Neural cell (in vitro differentiated cells): Measurements from ENCODE around the gene GABRB1. TPM values are rescaled to one million over a fixed set of nuclear protein-coding genes. Genes with fewer than 3 reads are reported as not detected.

Source experiments
- H2AFZ ChIP-seq: fragments of 200-600, 300-800 bp; sonication (generic), shearing (Covaris generic); 2 replicates; pipeline ENCODE4 v1.6.0; 2014; ENCODE audit warnings: low read depth, mild to moderate bottlenecking, antibody characterized with exemption, low read length, moderate library complexity
- H3F3A ChIP-seq: fragments of 200-600 bp; shearing (Covaris generic); 2 replicates; pipeline ENCODE4 v1.6.1; 2016; ENCODE audit warnings: mild to moderate bottlenecking, moderate library complexity, mixed read lengths, antibody characterized with exemption, low read length; ENCODE audit not compliant: insufficient read depth, poor library complexity, severe bottlenecking
- H3K27ac ChIP-seq: fragments of 200-600, 300-800 bp; sonication (generic), shearing (Covaris generic); 2 replicates; pipeline ENCODE4 v1.5.1; 2014; ENCODE audit warnings: mild to moderate bottlenecking, low read length, moderate library complexity
- H3K27me3 ChIP-seq: fragments of 300-800, 200-600 bp; sonication (generic), shearing (Covaris generic); 2 replicates; pipeline ENCODE4 v1.6.0; 2014; ENCODE audit warnings: mild to moderate bottlenecking, low read depth, low read length, moderate library complexity; ENCODE audit not compliant: insufficient read depth
- H3K36me3 ChIP-seq: fragments of 300-800, 200-600 bp; sonication (generic), shearing (Covaris generic); 2 replicates; pipeline ENCODE4 v1.5.1; 2014; ENCODE audit warnings: mild to moderate bottlenecking, antibody characterized with exemption, low read length, moderate library complexity; ENCODE audit not compliant: insufficient read depth
- H3K4me2 ChIP-seq: fragments of 300-800, 200-600 bp; sonication (generic), shearing (Covaris generic); 2 replicates; pipeline ENCODE4 v1.6.0; 2014; ENCODE audit warnings: mild to moderate bottlenecking, low read length
- H3K4me3 ChIP-seq: fragments of 300-800, 200-600 bp; sonication (generic), shearing (Covaris generic); 2 replicates; pipeline ENCODE4 v1.5.1; 2014; ENCODE audit warnings: mild to moderate bottlenecking, low read length, moderate library complexity
- H3K79me2 ChIP-seq: fragments of 200-600 bp; shearing (Covaris generic); replicated peaks from 2 replicates; pipeline ENCODE4 v1.6.0; 2014; ENCODE audit warnings: mild to moderate bottlenecking, low read length, moderate library complexity; ENCODE audit not compliant: insufficient read depth
- H3K9ac ChIP-seq: fragments of 300-800, 200-600 bp; sonication (generic), shearing (Covaris generic); 2 replicates; pipeline ENCODE4 v1.6.1; 2016; ENCODE audit warnings: mild to moderate bottlenecking, low read length, mixed read lengths
- H3K9me2 ChIP-seq: fragments of 200-600 bp; shearing (Covaris generic); 2 replicates; pipeline ENCODE4 v1.6.1; 2016; ENCODE audit warnings: mild to moderate bottlenecking, low read length, mixed read lengths; ENCODE audit not compliant: insufficient read depth
- H3K9me3 ChIP-seq: fragments of 200-600, 300-800 bp; sonication (generic), shearing (Covaris generic); 2 replicates; pipeline ENCODE4 v1.6.1; 2016; ENCODE audit warnings: mild to moderate bottlenecking, mixed run types, low read length, moderate library complexity, mixed read lengths
- H4K20me1 ChIP-seq: fragments of 200-600 bp; shearing (Covaris generic); 2 replicates; pipeline ENCODE4 v1.6.1; 2016; ENCODE audit warnings: mild to moderate bottlenecking, mixed run types; ENCODE audit not compliant: insufficient read depth
- EP300 ChIP-seq: fragments of 450-650 bp; conservative IDR thresholded peaks from 2 replicates; pipeline ENCODE4 v1.6.1; 2014; ENCODE audit warnings: antibody characterized with exemption, mild to moderate bottlenecking, moderate library complexity; ENCODE audit not compliant: poor library complexity, severe bottlenecking
- EZH2 ChIP-seq: fragments of 200-600, 300-800 bp; shearing (Covaris generic), sonication (generic); IDR thresholded peaks from 2 replicates; pipeline ENCODE4 v1.6.1; 2014; ENCODE audit warnings: antibody characterized with exemption, low read length, borderline replicate concordance, mild to moderate bottlenecking; ENCODE audit not compliant: insufficient read depth, poor library complexity, severe bottlenecking
- MXI1 ChIP-seq: fragments of 450-650 bp; conservative IDR thresholded peaks from 2 replicates; pipeline ENCODE4 v1.6.1; 2014; ENCODE audit warnings: antibody characterized with exemption, mild to moderate bottlenecking; ENCODE audit not compliant: poor library complexity, severe bottlenecking
- POLR2AphosphoS5 ChIP-seq: IDR thresholded peaks from 2 replicates; pipeline ENCODE4 v1.6.1; 2012
- RAD21 ChIP-seq: fragments of 450-650 bp; conservative IDR thresholded peaks from 2 replicates; pipeline ENCODE4 v1.6.1; 2014; ENCODE audit warnings: antibody characterized with exemption, mild to moderate bottlenecking, moderate library complexity
- SMC3 ChIP-seq: fragments of 450-650 bp; conservative IDR thresholded peaks from 2 replicates; pipeline ENCODE4 v1.6.1; 2014; ENCODE audit warnings: antibody characterized with exemption, mild to moderate bottlenecking, moderate library complexity; ENCODE audit not compliant: poor library complexity
- TAF1 ChIP-seq: IDR thresholded peaks from 2 replicates; pipeline ENCODE4 v1.6.1; 2012; ENCODE audit warnings: low read depth
- polyA plus RNA-seq: library from polyadenylated mRNA; depleted of rRNA; stranded (reverse); fragments of >200 nt; gene quantifications from 2 replicates; pipeline ENCODE4 v1.2.3, GENCODE V29; 2014
- TF ChIP-seq, protein P1 (sequence below): fragments of 450-650 bp; IDR thresholded peaks from 2 replicates; pipeline ENCODE4 v1.5.1; 2014; ENCODE audit warnings: antibody characterized with exemption, mild to moderate bottlenecking, moderate library complexity; ENCODE audit not compliant: poor library complexity, severe bottlenecking
- TF ChIP-seq, protein P2 (sequence below): IDR thresholded peaks from 2 replicates; pipeline ENCODE4 v1.6.1; 2012; ENCODE audit warnings: borderline replicate concordance

The GABRB1 gene
- polyA plus RNA-seq, 1 donor from 2014 or later: 1.0 TPM

- no peaks in the 10 kb centered on the region for H3F3A ChIP-seq
- H3K79me2 ChIP-seq: no peaks in the 10 kb centered on the region
- H3K9ac ChIP-seq: no peak overlapping the region
- H3K36me3 ChIP-seq: no peaks in the 10 kb centered on the region
- peaks cover 22% of the 10 kb centered on the region for H3K27me3 ChIP-seq
- H3K4me3 ChIP-seq: no peak overlapping the region
- no peaks in the 10 kb centered on the region for H4K20me1 ChIP-seq
- no peak overlapping the region for H3K4me2 ChIP-seq
- H3K9me2 ChIP-seq: no peaks in the 10 kb centered on the region
- H3K27ac ChIP-seq: no peak overlapping the region
- TF ChIP-seq EZH2: no peak
- no peak for TF ChIP-seq POLR2AphosphoS5
- TF ChIP-seq, protein P1, sequence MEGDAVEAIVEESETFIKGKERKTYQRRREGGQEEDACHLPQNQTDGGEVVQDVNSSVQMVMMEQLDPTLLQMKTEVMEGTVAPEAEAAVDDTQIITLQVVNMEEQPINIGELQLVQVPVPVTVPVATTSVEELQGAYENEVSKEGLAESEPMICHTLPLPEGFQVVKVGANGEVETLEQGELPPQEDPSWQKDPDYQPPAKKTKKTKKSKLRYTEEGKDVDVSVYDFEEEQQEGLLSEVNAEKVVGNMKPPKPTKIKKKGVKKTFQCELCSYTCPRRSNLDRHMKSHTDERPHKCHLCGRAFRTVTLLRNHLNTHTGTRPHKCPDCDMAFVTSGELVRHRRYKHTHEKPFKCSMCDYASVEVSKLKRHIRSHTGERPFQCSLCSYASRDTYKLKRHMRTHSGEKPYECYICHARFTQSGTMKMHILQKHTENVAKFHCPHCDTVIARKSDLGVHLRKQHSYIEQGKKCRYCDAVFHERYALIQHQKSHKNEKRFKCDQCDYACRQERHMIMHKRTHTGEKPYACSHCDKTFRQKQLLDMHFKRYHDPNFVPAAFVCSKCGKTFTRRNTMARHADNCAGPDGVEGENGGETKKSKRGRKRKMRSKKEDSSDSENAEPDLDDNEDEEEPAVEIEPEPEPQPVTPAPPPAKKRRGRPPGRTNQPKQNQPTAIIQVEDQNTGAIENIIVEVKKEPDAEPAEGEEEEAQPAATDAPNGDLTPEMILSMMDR: no peak
- no peak for TF ChIP-seq TAF1
- TF ChIP-seq RAD21: no peak
- TF ChIP-seq SMC3: no peak
- TF ChIP-seq, protein P2, sequence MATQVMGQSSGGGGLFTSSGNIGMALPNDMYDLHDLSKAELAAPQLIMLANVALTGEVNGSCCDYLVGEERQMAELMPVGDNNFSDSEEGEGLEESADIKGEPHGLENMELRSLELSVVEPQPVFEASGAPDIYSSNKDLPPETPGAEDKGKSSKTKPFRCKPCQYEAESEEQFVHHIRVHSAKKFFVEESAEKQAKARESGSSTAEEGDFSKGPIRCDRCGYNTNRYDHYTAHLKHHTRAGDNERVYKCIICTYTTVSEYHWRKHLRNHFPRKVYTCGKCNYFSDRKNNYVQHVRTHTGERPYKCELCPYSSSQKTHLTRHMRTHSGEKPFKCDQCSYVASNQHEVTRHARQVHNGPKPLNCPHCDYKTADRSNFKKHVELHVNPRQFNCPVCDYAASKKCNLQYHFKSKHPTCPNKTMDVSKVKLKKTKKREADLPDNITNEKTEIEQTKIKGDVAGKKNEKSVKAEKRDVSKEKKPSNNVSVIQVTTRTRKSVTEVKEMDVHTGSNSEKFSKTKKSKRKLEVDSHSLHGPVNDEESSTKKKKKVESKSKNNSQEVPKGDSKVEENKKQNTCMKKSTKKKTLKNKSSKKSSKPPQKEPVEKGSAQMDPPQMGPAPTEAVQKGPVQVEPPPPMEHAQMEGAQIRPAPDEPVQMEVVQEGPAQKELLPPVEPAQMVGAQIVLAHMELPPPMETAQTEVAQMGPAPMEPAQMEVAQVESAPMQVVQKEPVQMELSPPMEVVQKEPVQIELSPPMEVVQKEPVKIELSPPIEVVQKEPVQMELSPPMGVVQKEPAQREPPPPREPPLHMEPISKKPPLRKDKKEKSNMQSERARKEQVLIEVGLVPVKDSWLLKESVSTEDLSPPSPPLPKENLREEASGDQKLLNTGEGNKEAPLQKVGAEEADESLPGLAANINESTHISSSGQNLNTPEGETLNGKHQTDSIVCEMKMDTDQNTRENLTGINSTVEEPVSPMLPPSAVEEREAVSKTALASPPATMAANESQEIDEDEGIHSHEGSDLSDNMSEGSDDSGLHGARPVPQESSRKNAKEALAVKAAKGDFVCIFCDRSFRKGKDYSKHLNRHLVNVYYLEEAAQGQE: no peak
- TF ChIP-seq EP300: no peak
- TF ChIP-seq MXI1: no peak
- no peak overlapping the region for H2AFZ ChIP-seq
- no peaks in the 10 kb centered on the region for H3K9me3 ChIP-seq
Observed at GRCh38 chr4:46999566-46999965, 31.8 kb upstream of the GABRB1 start.

DNA sequence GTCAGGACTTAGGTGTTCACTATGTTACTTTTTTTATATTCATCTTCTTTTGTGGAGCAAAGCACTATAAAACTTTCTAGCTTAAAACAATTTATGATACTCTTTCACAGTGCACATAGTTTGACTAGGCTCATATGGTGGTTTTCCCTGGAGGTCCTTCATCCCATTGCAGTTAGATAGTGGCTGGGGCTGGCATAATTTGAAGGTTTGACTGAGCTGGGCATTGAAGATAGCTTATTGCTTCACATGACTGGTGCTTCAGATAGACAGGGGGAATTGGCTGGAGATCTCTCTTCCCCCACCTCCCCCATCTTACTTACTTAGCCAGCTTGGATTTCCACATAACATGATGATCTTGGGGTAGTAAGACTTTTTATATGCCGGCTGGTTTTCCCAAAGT is 31.0 kb upstream of the GABRB1 start:
- H3K79me2 ChIP-seq: no peaks in the 10 kb centered on the region
- no peak overlapping the region for H3K27ac ChIP-seq
- peaks cover 13% of the 10 kb centered on the region for H3K27me3 ChIP-seq
- no peaks in the 10 kb centered on the region for H3F3A ChIP-seq
- H3K4me3 ChIP-seq: no peak overlapping the region
- no peaks in the 10 kb centered on the region for H3K36me3 ChIP-seq
- H3K9ac ChIP-seq: no peak overlapping the region
- no peaks in the 10 kb centered on the region for H3K9me2 ChIP-seq
- H2AFZ ChIP-seq: no peak overlapping the region
- H4K20me1 ChIP-seq: no peaks in the 10 kb centered on the region
- TF ChIP-seq TAF1 (no peak), RAD21 (no peak), MXI1 (no peak), EZH2 (no peak), POLR2AphosphoS5 (no peak), SMC3 (no peak), EP300 (no peak)
- TF ChIP-seq, protein P1: no peak
- TF ChIP-seq, protein P2: no peak
- no peaks in the 10 kb centered on the region for H3K9me3 ChIP-seq
- no peak overlapping the region for H3K4me2 ChIP-seq
